T47D (cell line): Measurements from ENCODE around the gene MAT1A.
"Not testable (repeated sequence)": the region's sequence is repeated elsewhere in the genome, so short reads cannot be mapped to it uniquely, and the experiment has no call there.

Experiments used
- DNase-seq, 2 experiments: peaks; one replicate each; pipeline versions ENCODE4 v3.0.0 to v3.0.0-alpha.2; 2011 to 2012; ENCODE audit warnings: low read depth in 1 of 2, low spot score in 1 of 2
- JUND ChIP-seq: IDR thresholded peaks from 2 replicates; pipeline ENCODE4 v1.6.1; 2012; ENCODE audit warnings: low read depth
- in situ Hi-C: cut with HindIII; loops from 2 replicates; pipeline ENCODE4 v1.10.0; 2016; ENCODE audit warnings: low sequenced_read_pairs, low pct_unique_long_range_greater_than_20kb

The MAT1A gene

DNA sequence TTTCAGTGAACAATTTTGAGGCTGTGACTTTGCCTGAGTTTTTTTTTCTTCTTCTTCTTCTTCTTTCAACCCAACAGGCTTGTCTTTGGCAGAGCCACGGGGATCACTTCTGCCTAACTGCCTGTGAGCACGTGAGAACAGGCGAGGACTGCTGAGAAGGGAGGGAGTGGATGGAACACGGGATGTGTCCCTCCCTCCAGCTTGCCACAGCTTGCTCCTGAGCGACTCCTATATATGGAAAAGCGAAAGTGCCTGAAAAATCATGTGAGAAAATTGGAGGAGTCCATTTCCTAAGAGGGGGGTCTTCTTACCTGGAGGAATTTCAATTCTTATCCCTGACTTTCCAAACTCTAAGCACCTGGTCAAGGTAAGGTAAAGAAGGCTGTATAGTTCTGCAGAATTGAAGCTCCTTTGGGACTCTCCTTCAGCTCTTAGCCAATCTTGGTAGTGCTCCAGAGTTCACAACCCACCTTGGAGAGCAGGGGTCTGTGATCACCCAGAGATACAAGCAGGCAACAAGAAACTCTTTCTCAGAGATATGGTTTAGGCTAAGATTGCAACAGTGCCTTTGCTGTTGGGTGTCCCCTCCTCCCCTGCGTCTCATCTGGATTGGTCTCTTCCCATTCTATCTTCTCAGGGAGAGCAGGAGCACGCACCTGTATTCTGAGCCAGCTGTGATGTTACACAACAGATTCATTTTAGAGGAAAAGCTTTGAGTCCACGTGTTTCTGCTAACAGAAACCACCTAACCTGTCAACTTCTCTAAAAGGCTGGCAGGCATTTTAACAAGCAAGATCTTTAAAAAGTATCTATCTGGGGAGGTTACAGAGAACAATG, at the start of gene MAT1A:
Gene MAT1A (minus strand): TSS at position 208 of the 837 bp plus-strand sequence. CDS start 235 bp downstream, outside the sequence.
- TF ChIP-seq JUND = no peak
- in situ Hi-C loops = no loop called here
- DNase-seq = peak in 1 of 2 experiments; percentile 70

DNA sequence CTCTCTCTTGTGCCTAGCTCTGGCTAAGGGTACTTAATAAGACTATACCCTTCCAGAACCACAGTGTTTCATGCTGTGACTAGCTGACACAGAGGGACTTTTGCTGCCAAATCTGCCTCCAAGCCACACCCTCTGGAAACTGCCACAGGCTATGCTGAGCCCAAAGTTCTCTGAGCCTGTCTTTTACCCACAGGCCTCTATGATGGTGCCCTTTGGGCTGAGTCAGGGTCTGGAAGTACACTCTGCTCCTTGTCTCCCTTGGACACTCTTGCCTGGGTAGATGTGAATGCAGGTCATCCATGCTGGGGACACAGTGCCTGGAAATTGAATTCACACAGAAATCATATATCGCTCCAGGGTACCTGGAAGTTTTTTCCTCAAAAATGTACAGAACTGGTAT, 44.5 kb upstream of the MAT1A start:
- no peak for TF ChIP-seq JUND
- DNase-seq = no peak
- in situ Hi-C loops = no loop called here

DNA sequence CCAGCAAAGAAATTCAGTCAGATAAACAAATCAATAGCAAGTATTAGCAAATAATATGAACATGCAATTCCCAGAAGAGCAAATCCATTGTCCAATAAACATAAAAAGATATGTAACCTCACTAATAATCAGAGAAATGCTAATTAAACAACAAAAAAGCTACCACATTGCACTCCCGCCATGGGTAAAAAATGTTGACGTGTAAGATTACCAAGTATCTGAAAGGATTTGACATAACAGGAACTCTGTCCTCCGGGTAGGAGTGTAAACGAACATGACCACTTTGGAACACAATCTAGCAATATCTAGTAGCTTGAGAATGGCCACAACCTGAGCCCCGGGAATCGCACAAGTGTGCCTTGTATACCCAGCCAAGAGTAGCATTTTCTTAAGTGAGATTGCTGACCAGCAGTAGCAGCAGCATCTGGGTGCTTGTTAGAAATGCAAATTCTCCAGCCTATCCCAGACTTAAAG, 35.5 kb upstream of the MAT1A start:
- in situ Hi-C loops = no loop called here
- no peak for DNase-seq
- no peak for TF ChIP-seq JUND

DNA sequence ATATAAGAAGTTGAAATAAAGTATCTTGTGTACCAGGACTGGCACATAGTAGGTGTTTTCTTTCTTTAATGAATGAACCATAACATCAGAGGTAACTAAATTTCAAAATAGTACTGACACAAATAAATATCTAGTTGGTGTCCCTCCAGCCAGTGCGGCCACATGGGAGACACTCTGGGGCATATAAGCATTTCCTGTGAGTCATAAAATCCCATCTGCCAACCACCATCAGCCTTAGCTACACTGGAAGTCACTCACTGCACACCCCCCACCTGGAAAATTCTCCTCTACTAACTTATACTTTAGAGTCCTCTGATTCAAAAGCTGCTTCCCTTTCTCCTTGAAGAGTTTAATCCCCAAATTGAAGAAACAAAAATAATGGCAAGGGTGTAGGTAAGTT, 34.6 kb upstream of the MAT1A start:
- DNase-seq = no peak
- in situ Hi-C loops = no loop called here
- no peak for TF ChIP-seq JUND

DNA sequence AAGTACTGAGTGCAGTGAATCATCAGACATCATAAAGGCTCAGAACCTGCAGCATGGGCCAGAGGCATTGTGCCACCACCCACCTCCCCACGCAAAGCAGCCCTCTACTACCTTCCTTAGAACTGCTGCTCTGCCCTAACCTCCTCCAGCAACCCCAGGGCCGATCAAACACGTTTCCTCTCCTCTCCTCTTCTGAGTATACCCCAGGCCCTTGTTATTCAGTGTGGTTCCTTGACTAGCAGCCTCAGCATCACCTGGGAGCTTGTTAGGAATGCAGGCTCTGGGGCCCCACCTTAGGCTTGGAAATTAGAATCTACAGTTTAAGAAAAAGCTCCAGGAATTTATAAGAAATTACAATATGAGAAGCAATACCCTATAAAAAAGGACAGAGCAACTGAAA, 33.9 kb upstream of the MAT1A start:
- DNase-seq = no peak
- TF ChIP-seq JUND = no peak
- in situ Hi-C loops = no loop called here

DNA sequence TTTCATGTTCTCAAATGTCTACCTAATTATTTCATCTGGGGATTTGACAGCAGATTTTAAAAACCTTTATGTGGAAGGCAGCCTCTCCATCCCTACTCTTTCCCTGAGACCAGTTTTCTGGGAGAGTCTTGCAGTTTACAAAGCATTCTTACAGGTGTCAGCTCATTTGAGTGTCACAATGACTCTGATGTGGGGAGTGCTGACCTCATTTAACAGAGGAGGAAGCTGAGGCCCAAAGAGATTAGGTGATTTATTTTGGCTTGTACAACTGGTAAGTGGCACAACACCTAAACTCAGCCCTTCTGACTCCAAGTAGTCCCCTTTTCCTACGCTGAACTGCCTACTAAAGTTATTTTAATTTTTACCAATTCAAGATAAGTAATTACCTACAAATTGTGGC, 33.3 kb upstream of the MAT1A start:
- TF ChIP-seq JUND = no peak
- in situ Hi-C loops = no loop called here
- DNase-seq = peak in 1 of 2 experiments; percentile 10

DNA sequence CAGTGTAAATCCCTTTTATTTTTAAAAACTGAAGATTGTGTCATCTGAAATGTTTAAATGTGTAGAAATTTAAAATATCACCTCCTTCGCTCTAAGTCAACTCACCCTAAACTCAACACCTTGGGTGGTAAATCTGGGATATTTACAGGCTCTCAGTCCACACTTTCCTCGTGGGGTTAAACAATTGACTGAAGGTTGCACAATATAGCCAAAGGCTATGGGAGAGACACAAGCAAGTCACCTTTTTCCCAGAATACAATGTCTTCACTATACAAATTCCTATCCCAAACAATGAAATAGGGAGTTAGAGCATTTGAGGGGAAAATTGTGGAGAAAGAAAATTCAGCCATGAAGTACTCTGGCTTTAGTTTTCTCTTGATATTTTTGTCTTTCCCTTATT, 32.7 kb upstream of the MAT1A start:
- peak in 1 of 2 experiments; percentile 17 for DNase-seq
- TF ChIP-seq JUND = no peak
- in situ Hi-C loops = no loop called here

DNA sequence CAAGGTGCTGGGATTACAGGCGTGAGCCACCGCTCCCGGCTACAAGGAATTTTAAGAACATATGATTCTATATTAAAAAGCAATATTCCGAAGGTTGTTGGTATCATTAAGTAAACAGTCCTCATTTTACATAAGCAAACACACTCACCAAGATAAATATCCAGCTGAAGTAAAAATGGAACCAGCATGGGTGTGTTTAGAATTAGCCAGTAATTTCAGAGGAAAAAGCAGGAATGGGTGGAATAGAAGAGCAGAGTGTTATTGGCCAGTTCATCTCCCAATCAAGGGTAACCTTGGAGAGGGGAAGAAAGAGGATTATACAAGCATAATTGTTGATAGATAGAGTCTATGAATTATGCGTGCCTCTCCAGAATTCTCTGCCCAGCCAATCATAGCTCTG, 31.7 kb upstream of the MAT1A start:
- in situ Hi-C loops = no loop called here
- no peak for TF ChIP-seq JUND
- no peak for DNase-seq

DNA sequence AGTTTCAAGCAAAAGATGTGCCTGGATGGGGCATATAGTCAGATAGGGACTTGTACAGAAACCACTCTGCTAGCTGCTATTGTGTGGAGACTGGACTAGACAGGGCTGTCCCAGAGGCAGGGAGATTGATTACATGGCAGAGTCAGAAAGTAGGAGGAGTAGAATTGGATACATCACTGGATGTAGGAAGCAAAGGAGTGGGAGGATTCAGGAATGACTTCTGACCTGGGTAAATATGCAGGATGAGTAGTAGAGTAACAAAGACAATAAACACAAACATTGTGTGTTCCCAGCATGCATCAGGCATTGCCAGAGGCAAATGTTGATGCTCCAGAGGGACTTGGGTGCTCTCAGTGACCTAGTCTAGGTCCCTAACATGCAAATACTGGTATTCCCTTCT, 30.9 kb upstream of the MAT1A start:
- TF ChIP-seq JUND = no peak
- peak in 1 of 2 experiments; percentile 58 for DNase-seq
- in situ Hi-C loops = no loop called here

DNA sequence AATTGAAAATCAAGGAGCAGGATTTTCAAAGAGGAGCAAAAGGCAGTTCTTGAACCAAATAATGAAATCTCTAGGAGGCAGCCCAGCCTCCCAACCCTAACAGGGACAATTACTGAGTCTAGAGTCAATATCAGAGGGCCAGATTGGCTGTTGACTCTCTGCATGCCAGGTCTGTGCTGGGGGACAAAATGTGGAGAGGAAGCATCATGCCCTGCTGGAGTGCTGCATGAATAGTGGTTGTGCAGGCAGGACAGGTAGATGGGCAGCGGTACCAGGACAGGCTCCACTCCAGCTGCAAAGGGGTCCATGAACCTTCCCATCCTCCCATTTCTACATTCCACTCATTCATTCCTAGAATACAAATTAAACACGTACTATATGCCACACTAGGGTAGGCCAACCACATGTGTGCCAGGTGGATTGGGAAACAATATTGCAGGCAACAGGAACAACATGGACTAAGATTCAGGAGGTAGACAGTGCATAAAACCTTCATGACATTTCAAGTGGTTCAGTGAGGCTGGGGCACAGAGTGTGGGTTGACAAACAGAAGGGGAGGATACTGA, 30.4 kb upstream of the MAT1A start:
- DNase-seq = no peak
- in situ Hi-C loops = no loop called here
- TF ChIP-seq JUND = no peak

DNA sequence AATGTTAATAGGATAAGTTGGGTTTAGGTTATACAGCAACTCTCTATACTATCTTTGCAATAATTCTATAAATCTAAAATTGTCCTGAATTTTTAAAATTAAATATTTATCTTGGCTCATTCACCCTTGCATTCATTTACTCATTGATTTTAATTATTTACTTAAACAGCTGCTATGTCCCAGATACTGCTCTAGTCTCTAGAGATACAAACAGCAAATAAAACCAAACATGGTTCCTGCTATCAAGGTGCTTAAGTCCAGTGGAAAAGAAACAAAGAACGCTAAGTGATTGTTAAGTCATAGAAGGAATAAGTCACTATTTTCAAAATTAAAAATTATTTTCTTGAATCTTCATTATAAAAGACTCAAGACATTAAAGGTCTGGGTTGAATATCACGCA, 29.9 kb upstream of the MAT1A start:
- TF ChIP-seq JUND = no peak
- DNase-seq = no peak
- in situ Hi-C loops = no loop called here

DNA sequence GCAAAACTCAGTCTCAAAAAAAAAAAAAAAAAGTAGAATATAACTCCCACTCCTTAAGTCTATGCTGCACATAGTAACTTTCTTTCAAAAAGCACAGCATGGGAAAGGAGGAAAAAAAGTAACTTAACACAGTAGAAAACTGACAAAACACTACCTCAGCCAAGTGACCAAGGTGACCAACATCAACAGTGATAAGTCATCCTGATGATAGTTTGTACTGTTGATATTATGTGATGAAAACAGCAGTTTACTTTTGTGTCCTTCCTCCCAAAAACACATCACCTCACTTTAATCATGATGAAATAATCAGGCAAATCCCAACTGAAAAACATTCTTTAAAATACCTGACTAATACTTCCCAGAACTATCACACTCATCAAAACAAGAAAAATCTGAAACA, 29.3 kb upstream of the MAT1A start:
- DNase-seq = no peak
- in situ Hi-C loops = no loop called here
- TF ChIP-seq JUND = no peak

DNA sequence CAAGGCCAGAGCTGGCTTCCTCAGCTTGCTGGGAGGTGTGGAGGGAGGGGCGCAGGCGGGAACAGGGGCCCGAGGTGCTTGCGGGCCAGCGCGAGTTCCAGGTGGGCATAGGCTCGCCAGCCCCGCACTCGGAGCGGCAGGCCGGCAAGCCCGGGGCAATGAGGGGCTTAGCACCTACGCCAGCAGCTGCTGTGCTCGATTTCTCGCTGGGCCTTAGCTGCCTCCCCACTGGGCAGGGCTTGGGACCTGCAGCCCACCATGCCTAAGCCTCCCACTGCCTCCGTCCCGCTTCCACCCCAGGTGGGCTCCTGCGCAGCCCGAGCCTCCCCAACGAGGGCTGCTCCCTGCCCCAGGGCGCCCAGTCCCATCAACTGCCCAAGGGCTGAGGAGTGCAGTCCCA, 25.9 kb upstream of the MAT1A start:
- in situ Hi-C loops = no loop called here
- no peak for DNase-seq
- no peak for TF ChIP-seq JUND

DNA sequence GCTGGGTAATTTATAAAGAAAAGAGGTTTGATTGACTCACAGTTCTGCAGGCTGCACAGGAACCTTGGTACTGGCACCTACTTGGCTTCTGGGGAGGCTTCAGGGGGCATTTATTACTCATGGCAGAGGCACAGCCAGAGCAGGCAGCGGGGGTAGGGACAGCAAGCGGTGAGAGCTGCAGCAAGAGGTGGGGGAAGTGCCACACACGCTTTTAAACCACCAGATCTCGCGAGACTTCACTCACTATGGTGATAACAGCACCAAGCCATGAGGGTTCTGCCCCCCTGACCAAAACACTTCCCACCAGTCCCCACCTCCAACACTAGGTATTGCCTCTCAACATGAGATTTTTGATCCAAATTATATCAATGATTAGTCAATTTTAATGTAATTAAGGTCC, 24.1 kb upstream of the MAT1A start:
- TF ChIP-seq JUND = no peak
- in situ Hi-C loops = no loop called here
- DNase-seq = no peak

DNA sequence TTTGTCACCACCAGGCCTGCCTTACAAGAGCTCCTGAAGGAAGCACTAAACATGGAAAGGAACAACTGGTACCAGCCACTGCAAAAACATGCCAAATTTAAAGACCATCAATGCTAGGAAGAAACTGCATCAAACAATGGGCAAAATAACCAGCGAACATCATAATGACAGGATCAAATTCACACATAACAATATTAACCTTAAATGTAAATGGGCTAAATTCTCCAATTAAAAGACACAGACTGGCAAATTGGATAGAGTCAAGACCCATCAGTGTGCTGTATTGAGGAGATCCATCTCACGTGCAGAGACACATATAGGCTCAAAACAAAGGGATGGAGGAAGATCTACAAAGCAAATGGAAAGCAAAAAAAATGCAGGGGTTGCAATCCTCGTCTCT, 16.5 kb upstream of the MAT1A start:
- DNase-seq, in situ Hi-C loops: not testable (repeated sequence)
